T-helper 9 cell (primary cell): ENCODE measurements around the gene GPR152.

Source experiments
- DNase-seq: peaks from one replicate; pipeline ENCODE4 v3.0.0-alpha.2; 2020

Gene GPR152

GRCh38 chr11:67423466-67423865 is 29.1 kb downstream of the GPR152 start:
- no peak for DNase-seq

- no peak for DNase-seq
These were observed 29.6 kb downstream of the GPR152 start for GRCh38 chr11:67422891-67423290.

GRCh38 chr11:67421430-67422031 is 31.0 kb downstream of the GPR152 start:
- no peak for DNase-seq

GRCh38 chr11:67420646-67421429 is 31.7 kb downstream of the GPR152 start:
- peak; percentile 99 for DNase-seq

- DNase-seq = no peak
These were observed 32.3 kb downstream of the GPR152 start for GRCh38 chr11:67420147-67420645.

- DNase-seq = no peak
These were observed 33.0 kb downstream of the GPR152 start for GRCh38 chr11:67419325-67420049.

GRCh38 chr11:67418476-67419281 is 33.9 kb downstream of the GPR152 start:
- no peak for DNase-seq

GRCh38 chr11:67417425-67417824 is 35.1 kb downstream of the GPR152 start:
- no peak for DNase-seq

GRCh38 chr11:67416416-67417335 is 35.9 kb downstream of the GPR152 start:
- peak; percentile 69 for DNase-seq

GRCh38 chr11:67415501-67416304 is 36.8 kb downstream of the GPR152 start, which contains the start of gene CARNS1:
CARNS1 (plus strand) TSS chr11:67415678; CDS start chr11:67416200, 522 bp downstream.
- no peak for DNase-seq

- no peak for DNase-seq
These were observed 39.2 kb downstream of the GPR152 start for GRCh38 chr11:67413266-67413849.

- DNase-seq = no peak
These were observed 39.9 kb downstream of the GPR152 start for GRCh38 chr11:67412495-67413179.

- DNase-seq = no peak
These were observed 40.8 kb downstream of the GPR152 start for GRCh38 chr11:67411785-67412152.

GRCh38 chr11:67410984-67411784 is 41.3 kb downstream of the GPR152 start:
- DNase-seq = no peak

- DNase-seq = no peak
These were observed 42.1 kb downstream of the GPR152 start for GRCh38 chr11:67410369-67410831.

GRCh38 chr11:67409781-67410368 is 42.7 kb downstream of the GPR152 start:
- DNase-seq = no peak

GRCh38 chr11:67409261-67409666 is 43.3 kb downstream of the GPR152 start:
- DNase-seq = peak; percentile 60
